AG10803 (cell line): ENCODE data around the gene PRR14L.
A peak's percentile ranks its signal among the peaks of the same experiment; 100 is the strongest.
"Not testable (repeated sequence)": the region's sequence is repeated elsewhere in the genome, so short reads cannot be mapped to it uniquely, and the experiment has no call there.

ENCODE experiments used
- DNase-seq: peaks from one replicate; pipeline ENCODE4 v3.0.0; 2010; ENCODE audit warnings: low read depth
- H3K4me3 ChIP-seq: 2 replicates; pipeline ENCODE4 v1.5.1; 2011; ENCODE audit warnings: mild to moderate bottlenecking, low read length, control low read depth
- CTCF ChIP-seq: conservative IDR thresholded peaks from 2 replicates; pipeline ENCODE4 v1.5.1; 2011; ENCODE audit warnings: mild to moderate bottlenecking, low read length, control low read depth, inconsistent platforms

PRR14L gene

GRCh38 chr22:31764785-31765184 lies 14.9 kb upstream of the PRR14L start:
- H3K4me3 ChIP-seq = no peak overlapping the region
- TF ChIP-seq CTCF = no peak
- DNase-seq = no peak

GRCh38 chr22:31758860-31759259 lies 8.9 kb upstream of the PRR14L start:
- not testable (repeated sequence) for H3K4me3 ChIP-seq, DNase-seq

GRCh38 chr22:31757265-31757664 lies 7.3 kb upstream of the PRR14L start:
- DNase-seq = no peak
- no peak overlapping the region for H3K4me3 ChIP-seq
- TF ChIP-seq CTCF = no peak

- no peak for TF ChIP-seq CTCF
- peak overlapping the region; percentile 89 for H3K4me3 ChIP-seq
- DNase-seq = no peak
These were observed 4.9 kb upstream of the PRR14L start for GRCh38 chr22:31754813-31755212.

- H3K4me3 ChIP-seq = peak within 1 kb of the TSS; percentile 89
- no peak for TF ChIP-seq CTCF
- peak; percentile 91 for DNase-seq
These were observed 3.9 kb upstream of the PRR14L start, which contains the start of gene DEPDC5 for GRCh38 chr22:31753634-31754501. Gene DEPDC5, plus strand, starts transcription at chr22:31754019. Its CDS starts 903 bp downstream, at chr22:31754922.

GRCh38 chr22:31753005-31753633 lies 3.2 kb upstream of the PRR14L start:
- no peak for DNase-seq
- peak overlapping the region; percentile 66 for H3K4me3 ChIP-seq
- no peak for TF ChIP-seq CTCF

GRCh38 chr22:31752096-31752847 lies 2.3 kb upstream of the PRR14L start:
- DNase-seq = no peak
- TF ChIP-seq CTCF = no peak
- no peak overlapping the region for H3K4me3 ChIP-seq
